Rectal smooth muscle tissue (tissue), 1 donor: Measurements from ENCODE around the gene VKORC1.

Experiments
- H3K27ac ChIP-seq: one replicate; pipeline ENCODE4 v1.7.0; 2013; ENCODE audit warnings: low read depth, low read length, inconsistent platforms
- H3K27me3 ChIP-seq: one replicate; pipeline ENCODE4 v1.7.0; 2013; ENCODE audit warnings: low read length; ENCODE audit not compliant: control insufficient read depth, insufficient read depth
- H3K36me3 ChIP-seq: one replicate; pipeline ENCODE4 v1.7.0; 2013; ENCODE audit warnings: low read length; ENCODE audit not compliant: control insufficient read depth, insufficient read depth
- H3K4me1 ChIP-seq: one replicate; pipeline ENCODE4 v1.7.0; 2013; ENCODE audit warnings: low read length; ENCODE audit not compliant: control insufficient read depth, insufficient read depth
- H3K4me3 ChIP-seq: one replicate; pipeline ENCODE4 v1.7.0; 2013; ENCODE audit warnings: low read length
- H3K9ac ChIP-seq: one replicate; pipeline ENCODE4 v1.7.0; 2013; ENCODE audit warnings: low read length

VKORC1 gene

DNA sequence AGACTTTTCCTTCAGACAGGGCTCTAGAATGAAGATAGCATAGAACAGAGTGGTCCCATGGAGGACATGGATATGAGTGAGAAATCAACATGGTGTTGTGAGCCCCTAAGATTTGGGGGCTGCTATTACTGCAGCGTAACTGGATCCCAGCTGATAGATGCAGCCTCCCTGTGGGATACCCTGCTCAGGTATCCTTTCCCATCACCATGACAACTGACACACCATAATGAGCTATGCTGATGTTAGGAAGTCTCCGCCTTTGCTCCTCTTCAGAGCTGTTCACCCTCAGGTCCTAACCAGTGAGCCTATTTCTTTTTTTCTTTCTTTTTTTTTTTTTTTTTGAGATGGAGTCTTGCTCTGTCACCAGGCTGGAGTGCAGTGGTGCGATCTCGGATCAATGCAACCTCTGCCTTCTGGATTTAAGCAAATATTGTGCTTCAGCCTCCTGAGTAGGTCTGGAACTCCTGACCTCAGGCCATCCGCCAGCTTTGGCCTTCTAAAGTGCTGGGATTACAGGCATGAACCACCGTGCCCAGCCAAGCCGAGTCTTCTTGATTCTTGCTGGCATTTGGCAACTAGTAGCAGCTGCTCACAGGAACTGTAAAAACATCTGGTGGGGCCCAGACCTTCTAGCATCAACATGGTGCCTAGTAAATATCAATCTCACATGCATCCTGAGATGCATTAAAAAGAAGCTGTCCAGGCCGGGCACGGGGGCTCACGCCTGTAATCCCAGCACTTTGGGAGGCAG is 44.1 kb downstream of the VKORC1 start:
- Histone ChIP-seq H3K4me3 (no peak overlapping the region), H3K4me1 (no peaks in the 10 kb centered on the region), H3K27me3 (no peaks in the 10 kb centered on the region), H3K27ac (no peak overlapping the region), H3K9ac (no peak overlapping the region), H3K36me3 (no peaks in the 10 kb centered on the region)

GRCh38 chr16:31043898-31044481 is 50.6 kb downstream of the VKORC1 start:
- no peaks in the 10 kb centered on the region for H3K4me1 ChIP-seq
- no peak overlapping the region for H3K4me3 ChIP-seq
- H3K9ac ChIP-seq, result no peak overlapping the region
- H3K36me3 ChIP-seq, result peaks cover 15% of the 10 kb centered on the region
- H3K27ac ChIP-seq, result no peak overlapping the region
- no peaks in the 10 kb centered on the region for H3K27me3 ChIP-seq

- Histone ChIP-seq H3K27me3 (no peaks in the 10 kb centered on the region), H3K9ac (no peak overlapping the region), H3K4me3 (no peak overlapping the region), H3K36me3 (peaks cover 20% of the 10 kb centered on the region), H3K4me1 (no peaks in the 10 kb centered on the region), H3K27ac (no peak overlapping the region)
These were observed 51.2 kb downstream of the VKORC1 start for GRCh38 chr16:31043352-31043751.

DNA sequence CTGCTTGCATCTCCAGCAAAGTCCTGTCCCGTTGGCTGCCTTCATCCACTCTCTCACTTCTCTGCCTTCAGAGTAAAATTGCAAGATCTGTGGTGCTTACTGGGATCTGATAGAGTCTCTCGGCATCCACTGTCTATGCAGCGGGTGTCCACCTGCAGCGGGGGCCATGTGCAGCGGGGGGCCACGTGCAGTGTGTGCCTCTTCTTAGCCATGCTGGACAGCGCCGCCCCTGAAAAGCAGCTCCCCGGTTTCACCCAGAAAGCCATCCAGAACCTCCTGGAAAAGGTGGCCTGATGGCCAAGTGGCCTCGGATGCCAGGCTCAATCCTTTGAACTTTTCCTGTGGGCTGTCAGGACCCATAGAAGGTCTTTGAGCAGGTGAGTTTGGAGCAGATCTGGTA is 51.7 kb downstream of the VKORC1 start:
- Histone ChIP-seq H3K36me3 (peaks cover 24% of the 10 kb centered on the region), H3K27ac (no peak overlapping the region), H3K27me3 (no peaks in the 10 kb centered on the region), H3K4me3 (no peak overlapping the region), H3K9ac (no peak overlapping the region), H3K4me1 (no peaks in the 10 kb centered on the region)
